Measurements from ENCODE around the gene LARGE2. TPM values are rescaled to one million over a fixed set of nuclear protein-coding genes. Genes with fewer than 3 reads are reported as not detected.

The LARGE2 gene
- total RNA-seq, 1 experiment from 2014 or later, result 108 TPM

DNA sequence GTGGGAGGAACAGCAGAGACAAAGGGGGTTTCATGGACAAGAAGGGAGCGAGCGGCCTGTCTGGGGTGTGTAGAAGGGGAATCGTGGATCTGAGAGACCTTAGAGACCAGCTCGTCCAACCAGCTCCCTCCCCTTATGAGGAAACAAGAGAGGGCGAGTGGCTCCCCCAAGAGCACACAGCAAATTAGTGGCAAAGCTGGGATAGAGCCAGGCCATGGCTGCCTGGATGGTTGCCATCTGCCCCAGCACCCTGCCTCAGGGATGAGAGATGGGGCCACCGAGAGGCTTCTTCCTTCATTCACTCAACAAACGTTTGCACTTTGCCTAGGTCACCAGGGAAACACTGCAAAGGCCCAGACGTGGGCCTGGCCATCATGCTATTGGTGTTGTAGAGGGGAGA is 32.9 kb upstream of the LARGE2 start:
- Histone ChIP-seq H3K56ac (ENCODE audit: insufficient read length, low read depth, low read length) (no peak overlapping the region), H3K79me2 (ENCODE audit: insufficient read depth, low read length) (no peaks in the 10 kb centered on the region), H2BK12ac (ENCODE audit: insufficient read length, low read depth, low read length) (no peak overlapping the region), H3K23ac (ENCODE audit: insufficient read length, low read depth, low read length) (no peak overlapping the region), H3K4me1 (ENCODE audit: insufficient read depth, low read length) (peaks cover 2% of the 10 kb centered on the region; the same call in 1 of the 2 replicates), H2AFZ (ENCODE audit: low read length) (no peak overlapping the region), H4K8ac (replicated peaks; ENCODE audit: insufficient read length, low read depth, low read length) (no peak overlapping the region), H4K20me1 (ENCODE audit: control insufficient read depth, insufficient read depth, insufficient read length) (no peaks in the 10 kb centered on the region), H4K91ac (ENCODE audit: insufficient read length, low read depth, low read length) (no peak overlapping the region), H3K4ac (ENCODE audit: low read depth, low read length) (no peak overlapping the region), H2BK15ac (ENCODE audit: low read depth, low read length) (no peak overlapping the region), H3K4me2 (ENCODE audit: insufficient read depth, insufficient read length, low read length) (no peak overlapping the region), H2BK5ac (ENCODE audit: insufficient read length, low read length) (no peak overlapping the region), H4K5ac (ENCODE audit: insufficient read length, low read depth, low read length) (no peak overlapping the region), H2BK120ac (ENCODE audit: low read depth, low read length, poor library complexity, severe bottlenecking) (no peak overlapping the region), H3K23me2 (ENCODE audit: insufficient read length, low read depth, low read length, poor library complexity, severe bottlenecking) (no peaks in the 10 kb centered on the region), H3K9me3 (ENCODE audit: control insufficient read depth, low read depth, low read length) (no peaks in the 10 kb centered on the region), H2AK5ac (ENCODE audit: insufficient read length, low read length) (no peak overlapping the region), H3K79me1 (ENCODE audit: insufficient read depth, low read depth, low read length, poor library complexity, severe bottlenecking) (no peaks in the 10 kb centered on the region), H3K14ac (ENCODE audit: insufficient read depth, low read length) (no peak overlapping the region), H3K27ac (ENCODE audit: insufficient read length, low read depth, low read length) (no peak overlapping the region), H2BK20ac (ENCODE audit: low read depth, low read length, poor library complexity, severe bottlenecking) (no peak overlapping the region), H3K27me3 (ENCODE audit: insufficient read depth, low read length) (no peaks in the 10 kb centered on the region), H3K18ac (ENCODE audit: insufficient read length, low read depth, low read length) (no peak overlapping the region), H3K9ac (ENCODE audit: extremely low read depth, insufficient read length, low read length) (no peak overlapping the region), H3T11ph (ENCODE audit: low read length) (no peak overlapping the region)
- peaks cover 6% of the 10 kb centered on the region for H3K27me3 Mint-ChIP-seq (ENCODE audit: low read depth)
- no peak for DNase-seq
- no CpG with 5 or more reads among the region's 8 CpGs for WGBS (ENCODE audit: extremely low coverage, insufficient read length, low lambda C conversion rate)
- TF ChIP-seq, protein P1, sequence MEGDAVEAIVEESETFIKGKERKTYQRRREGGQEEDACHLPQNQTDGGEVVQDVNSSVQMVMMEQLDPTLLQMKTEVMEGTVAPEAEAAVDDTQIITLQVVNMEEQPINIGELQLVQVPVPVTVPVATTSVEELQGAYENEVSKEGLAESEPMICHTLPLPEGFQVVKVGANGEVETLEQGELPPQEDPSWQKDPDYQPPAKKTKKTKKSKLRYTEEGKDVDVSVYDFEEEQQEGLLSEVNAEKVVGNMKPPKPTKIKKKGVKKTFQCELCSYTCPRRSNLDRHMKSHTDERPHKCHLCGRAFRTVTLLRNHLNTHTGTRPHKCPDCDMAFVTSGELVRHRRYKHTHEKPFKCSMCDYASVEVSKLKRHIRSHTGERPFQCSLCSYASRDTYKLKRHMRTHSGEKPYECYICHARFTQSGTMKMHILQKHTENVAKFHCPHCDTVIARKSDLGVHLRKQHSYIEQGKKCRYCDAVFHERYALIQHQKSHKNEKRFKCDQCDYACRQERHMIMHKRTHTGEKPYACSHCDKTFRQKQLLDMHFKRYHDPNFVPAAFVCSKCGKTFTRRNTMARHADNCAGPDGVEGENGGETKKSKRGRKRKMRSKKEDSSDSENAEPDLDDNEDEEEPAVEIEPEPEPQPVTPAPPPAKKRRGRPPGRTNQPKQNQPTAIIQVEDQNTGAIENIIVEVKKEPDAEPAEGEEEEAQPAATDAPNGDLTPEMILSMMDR (conservative IDR thresholded peaks at IDR 0.05), result no peak
- no peaks in the 10 kb centered on the region; a peak in 1 of 5 replicates for H3K9me3 Mint-ChIP-seq
- peaks cover 0 to 7% (median 0%) of the 10 kb centered on the region in 3 experiments; a peak in 3 of 7 replicates for H3K36me3 Mint-ChIP-seq (ENCODE audit: insufficient read depth in 1 of 3, low read depth in 3 of 3)
- H3K27ac Mint-ChIP-seq, result no peak overlapping the region
- H3K4me1 Mint-ChIP-seq, result peaks cover 26 to 34% of the 10 kb centered on the region in 2 experiments
- no peak overlapping the region for H3K4me3 Mint-ChIP-seq
